ENCODE data around the gene KRTAP4-11.

GRCh38 chr17:41111151-41111885 is 6.9 kb downstream of the KRTAP4-11 start:
- TF ChIP-seq POLR2AphosphoS5 (IDR thresholded peaks at IDR 0.05; ENCODE audit: low read depth, low read length) (no peak), SIN3A (IDR thresholded peaks at IDR 0.05; ENCODE audit: borderline replicate concordance, insufficient read depth, low read length) (no peak)

All from PFSK-1 (cell line).